Left ventricle myocardium superior (tissue), 1 donor: ENCODE data around the gene GKAP1. TPM values are rescaled to one million over a fixed set of nuclear protein-coding genes. Genes with fewer than 3 reads are reported as not detected.
A peak's percentile ranks its signal among the peaks of the same experiment; 100 is the strongest.
"Not testable (repeated sequence)": the region's sequence is repeated elsewhere in the genome, so short reads cannot be mapped to it uniquely, and the experiment has no call there.

Experiments used
- ATAC-seq: fragments of 200-7000 bp; cut with Tn5 transposase; one replicate; pipeline ENCODE4 v1.9.1; 2020; ENCODE audit warnings: mild to moderate bottlenecking, moderate library complexity
- DNase-seq: peaks from one replicate; pipeline ENCODE4 v3.0.0-alpha.2; 2020
- intact Hi-C: fragments of 100-400 bp; cut with micrococcal nuclease; formaldehyde crosslinking; loops from one replicate; pipeline ENCODE4 v1.11.0; 2022
- long read RNA-seq: library from polyadenylated mRNA; unstranded; transcript quantifications from one replicate; pipeline ENCODE4 v2.0.0, GENCODE V29; 2021
- total RNA-seq: library from RNA; stranded (reverse); fragmentation: NEBNext Ultra II Directional; extraction: Animal tissue kit (Norgen Biotek cat#: 25700); gene quantifications from one replicate; pipeline ENCODE4 v1.2.1, GENCODE V29; 2021
- donor health status: DM: no; HTN: yes; CAD: no; lungs with severe emphysema.

GKAP1 gene
- 25.3 TPM for total RNA-seq
- long read RNA-seq, transcript GKAP1-203 (13 exons, 1,778 nt), result major isoform, 14 of 35 reads
- long read RNA-seq, partial matches to known transcripts, result 12 of 35 reads
- long read RNA-seq, other reads (novel, unspliced or antisense), result 6 of 35 reads

DNA sequence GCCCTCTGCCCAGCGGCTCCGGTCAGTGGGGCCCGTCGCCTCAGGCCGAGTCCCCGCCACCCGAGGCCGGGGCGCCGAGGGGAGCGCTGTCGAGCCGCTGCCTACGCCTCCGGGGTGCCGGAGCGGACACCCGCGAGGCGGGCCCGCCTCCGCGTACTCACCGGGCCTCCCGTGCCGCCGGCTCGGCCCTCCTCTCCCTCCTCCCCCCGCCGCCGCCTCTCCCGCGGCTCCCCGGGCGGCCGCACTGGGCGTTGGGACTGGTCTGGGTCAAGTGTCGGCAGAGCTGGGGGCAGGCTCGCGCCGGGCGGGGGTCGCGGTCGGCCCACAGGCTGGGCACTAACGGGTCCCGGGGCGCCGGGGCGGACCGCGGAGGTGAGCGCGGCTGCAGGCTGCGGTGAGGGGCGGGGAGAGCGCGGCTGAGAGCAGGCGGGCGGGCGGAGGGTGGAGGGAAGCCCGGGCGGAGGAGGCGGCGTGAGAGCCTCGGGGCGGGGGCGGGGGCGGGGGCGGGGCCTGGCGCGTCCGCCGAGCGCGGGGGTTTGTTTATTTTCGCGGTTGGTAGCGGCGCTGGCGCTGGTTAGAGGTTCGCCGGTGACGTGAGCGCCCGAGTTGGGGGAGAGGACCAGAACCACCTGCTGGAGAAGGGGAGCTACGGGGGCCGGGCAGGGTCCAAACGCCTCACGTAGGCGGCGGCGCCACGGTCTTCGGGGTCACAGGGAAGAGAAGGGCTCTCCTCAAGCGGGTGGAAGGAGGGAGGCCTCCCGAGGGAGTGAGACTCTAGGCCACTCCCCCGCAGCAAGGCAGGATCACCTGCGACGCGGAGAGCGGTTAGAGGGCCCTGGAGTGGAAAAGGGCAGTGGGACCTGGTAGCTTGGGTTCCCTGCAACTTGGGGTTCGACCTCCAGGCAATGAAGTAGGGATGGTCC lies at the start of gene GKAP1:
GKAP1 (minus strand) TSS at position 414 of the 923 bp plus-strand sequence. CDS start 11,252 bp downstream, outside the sequence.
- intact Hi-C loops, result not testable (repeated sequence)
- DNase-seq, result peak; percentile 87
- peak; percentile 97 for ATAC-seq

DNA sequence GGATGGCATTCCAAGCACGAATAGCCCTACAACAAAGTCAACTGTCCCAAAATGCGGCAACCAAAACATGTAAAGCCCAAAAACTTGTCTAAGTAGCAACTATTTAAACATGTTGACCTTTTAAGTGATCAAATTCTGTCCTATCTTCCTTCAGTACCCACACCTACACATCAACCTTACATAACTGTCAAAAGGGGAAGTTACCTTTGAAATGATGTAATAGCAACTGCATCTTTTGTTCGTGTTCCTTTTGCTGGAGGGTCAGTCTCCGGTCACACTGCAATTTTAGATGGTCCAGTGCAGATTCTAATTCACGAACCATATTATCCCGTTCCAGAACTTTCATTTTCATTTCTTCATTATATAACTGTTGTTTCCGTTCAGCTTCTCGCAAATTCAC lies 32.3 kb upstream of the GKAP1 start:
- intact Hi-C loops, DNase-seq, ATAC-seq: not testable (repeated sequence)

DNA sequence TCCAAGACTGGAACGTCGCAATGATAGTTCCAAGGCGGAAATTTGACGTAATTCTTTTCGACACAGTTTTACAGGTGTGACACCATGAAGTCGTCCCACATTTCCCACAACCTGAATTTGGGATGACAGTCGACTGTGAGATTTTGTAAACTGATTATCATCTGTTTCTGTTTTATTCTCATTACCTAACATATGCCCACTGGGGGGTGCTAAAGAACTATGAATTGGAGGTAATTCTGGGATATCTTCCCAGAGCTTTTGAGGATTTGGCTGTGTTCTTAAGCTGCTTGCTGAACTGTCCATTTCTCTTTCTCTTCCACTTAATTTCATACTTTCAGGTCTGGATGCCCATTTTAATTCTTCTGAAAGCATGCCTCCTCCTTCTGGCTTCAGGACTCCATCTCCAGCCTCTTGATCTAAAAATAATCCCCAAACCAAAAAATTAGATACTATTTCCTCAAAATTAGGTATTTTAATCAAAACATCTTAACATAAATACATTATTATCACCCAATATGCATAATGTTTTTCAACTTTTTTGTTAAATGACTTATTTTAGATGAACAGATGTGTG lies 19.6 kb upstream of the GKAP1 start:
- intact Hi-C loops, DNase-seq: not testable (repeated sequence)
- peak; percentile 63 for ATAC-seq

DNA sequence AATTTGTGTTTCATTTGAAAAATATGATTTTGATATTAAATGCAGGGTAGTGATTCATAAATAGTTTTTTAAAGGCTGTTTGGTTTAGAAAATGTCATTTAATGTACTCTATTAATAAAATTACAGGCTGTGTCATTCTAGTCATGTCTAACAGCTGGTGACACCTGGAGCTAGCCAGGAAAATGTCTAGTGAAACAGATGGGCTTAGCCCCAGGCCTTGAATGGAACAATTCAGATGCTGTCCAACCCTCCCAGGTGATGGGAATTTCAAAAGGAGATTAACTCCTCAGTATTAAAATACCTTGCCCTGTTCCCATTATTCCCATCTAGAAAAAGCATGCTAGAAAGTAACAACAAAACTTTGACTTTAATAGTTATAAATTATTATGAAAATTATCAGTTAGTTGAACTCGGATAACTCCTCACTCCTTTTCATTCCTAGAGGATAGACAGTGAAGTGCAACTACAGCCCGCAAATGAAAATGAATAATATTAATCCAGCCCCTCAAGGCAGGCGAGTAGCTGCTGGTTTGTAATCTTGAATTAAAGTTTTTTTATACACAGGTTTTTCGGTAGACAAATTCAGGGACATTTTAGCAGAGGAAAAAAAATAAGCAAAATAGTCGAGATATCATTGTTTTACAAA lies 13.0 kb upstream of the GKAP1 start:
- DNase-seq, intact Hi-C loops: not testable (repeated sequence)
- ATAC-seq, result peak; percentile 88

DNA sequence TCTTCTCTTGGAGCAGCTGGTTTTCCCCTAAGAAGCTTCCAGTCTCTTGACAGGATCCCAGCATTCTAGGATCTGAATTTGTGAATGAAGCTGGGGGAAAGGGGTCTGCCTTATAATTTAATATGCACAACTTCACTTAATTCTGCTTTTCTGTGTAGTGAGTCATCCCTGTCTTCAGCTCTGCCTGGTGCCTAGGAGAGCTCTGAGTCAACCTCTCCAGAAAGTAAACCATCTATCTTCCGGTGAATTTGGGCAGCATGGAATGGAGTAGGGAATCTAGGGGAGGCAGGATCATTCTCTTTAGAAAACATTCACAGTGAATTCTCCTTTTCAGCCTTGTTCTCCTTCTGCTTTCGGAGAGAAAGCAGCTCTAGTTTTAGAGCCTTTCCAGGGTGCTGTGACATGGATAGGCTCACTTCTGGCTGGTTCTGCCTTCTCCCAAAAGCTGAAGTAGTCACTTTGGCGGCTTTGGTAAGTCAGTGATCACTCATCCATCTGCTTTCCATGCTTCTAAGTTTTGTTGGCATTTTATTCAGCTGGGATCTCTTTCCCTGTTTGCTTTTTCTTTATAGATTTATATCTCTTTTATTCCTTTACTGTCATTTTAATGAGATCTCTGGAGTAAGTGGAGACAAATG lies 7.5 kb upstream of the GKAP1 start:
- ATAC-seq, DNase-seq, intact Hi-C loops: not testable (repeated sequence)

DNA sequence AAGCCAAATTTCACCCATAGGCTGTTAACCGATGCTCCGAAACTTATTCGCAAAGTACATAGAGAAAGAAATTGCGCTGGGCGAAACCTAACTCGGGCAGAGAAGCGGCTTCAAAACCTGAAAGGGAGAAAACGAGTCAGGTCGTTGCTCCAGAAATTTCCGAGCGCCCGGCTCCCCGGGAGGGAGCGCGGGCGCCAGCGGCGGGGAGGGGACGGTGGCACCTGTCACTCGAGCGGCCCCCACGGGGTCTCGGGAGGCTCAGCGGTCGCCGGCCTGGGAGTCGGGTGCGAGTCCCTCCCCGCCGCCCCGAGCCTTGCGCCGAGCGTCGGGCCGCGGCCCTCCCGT lies 586 bp downstream of the GKAP1 start:
- ATAC-seq, intact Hi-C loops, DNase-seq: not testable (repeated sequence)

DNA sequence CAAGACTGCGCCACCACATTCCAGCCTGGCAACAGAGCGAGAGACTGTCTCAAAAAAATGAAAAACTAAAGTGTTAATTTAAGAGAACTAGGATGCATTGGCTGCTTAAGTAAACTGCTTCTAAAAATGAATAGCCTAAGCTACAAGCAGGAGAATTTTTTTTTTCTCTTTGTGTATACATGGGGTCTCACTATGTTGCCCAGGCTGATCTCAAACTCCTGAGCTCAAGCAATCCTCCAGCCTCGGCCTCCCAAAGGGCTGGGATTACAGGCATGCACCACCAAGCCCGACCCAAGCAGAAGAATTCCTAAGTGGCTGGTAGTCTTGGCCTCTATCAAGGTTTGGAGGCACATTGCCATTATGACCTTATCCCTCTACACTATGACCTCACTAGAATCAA lies 2.4 kb downstream of the GKAP1 start:
- ATAC-seq, intact Hi-C loops: not testable (repeated sequence)

DNA sequence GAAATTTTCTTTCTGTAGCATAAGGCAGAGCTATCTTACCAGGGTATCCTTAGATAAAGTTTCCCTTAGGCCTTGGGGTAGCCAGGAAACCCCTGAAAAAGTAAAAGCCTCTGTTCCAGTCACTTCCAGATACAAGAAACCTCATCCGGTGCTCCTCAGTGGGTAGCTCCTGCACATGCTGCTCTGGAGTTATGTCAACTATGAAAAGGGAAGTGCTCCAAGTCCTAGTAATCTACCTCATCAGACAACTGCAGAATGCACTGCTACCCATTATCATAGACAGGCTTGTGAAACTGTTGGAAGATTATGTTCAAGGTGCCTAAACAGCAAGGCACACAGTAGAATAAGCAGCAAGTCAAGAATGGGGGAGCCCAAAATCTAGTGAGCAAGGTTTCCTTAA lies 8.4 kb downstream of the GKAP1 start:
- intact Hi-C loops, ATAC-seq, DNase-seq: not testable (repeated sequence)

More for the DNA sequence above, 2.4 kb downstream of the GKAP1 start:
- DNase-seq, result not testable (repeated sequence)

DNA sequence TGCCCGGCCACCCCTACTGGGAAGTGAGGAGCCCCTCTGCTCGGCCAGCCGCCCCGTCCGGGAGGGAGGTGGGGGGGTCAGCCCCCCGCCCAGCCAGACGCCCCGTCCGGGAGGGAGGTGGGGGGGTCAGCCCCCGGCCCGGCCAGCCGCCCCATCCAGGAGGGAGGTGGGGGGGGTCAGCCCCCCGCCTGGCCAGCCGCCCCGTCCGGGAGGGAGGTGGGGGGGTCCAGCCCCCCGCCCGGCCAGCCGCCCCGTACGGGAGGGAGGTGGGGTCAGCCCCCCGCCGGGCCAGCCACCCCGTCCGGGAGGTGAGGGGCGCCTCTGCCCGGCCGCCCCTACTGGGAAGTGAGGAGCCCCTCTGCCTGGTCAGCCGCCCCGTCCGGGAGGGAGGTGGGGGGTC lies 13.1 kb downstream of the GKAP1 start:
- intact Hi-C loops, DNase-seq, ATAC-seq: not testable (repeated sequence)

DNA sequence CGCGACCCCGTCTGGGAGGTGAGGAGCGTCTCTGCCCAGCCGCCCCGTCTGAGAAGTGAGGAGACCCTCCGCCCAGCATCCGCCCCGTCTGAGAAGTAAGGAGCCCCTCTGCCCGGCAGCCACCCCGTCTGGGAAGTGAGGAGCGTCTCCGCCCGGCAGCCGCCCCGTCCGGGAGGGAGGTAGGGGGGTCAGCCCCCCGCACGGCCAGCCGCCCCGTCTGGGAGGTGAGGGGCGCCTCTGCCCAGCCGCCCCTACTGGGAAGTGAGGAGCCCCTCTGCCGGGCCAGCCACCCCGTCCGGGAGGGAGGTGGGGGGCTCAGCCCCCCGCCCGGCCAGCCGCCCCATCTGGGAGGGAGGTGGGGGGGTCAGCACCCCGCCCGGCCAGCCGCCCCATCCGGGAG lies 13.6 kb downstream of the GKAP1 start:
- DNase-seq, ATAC-seq, intact Hi-C loops: not testable (repeated sequence)

DNA sequence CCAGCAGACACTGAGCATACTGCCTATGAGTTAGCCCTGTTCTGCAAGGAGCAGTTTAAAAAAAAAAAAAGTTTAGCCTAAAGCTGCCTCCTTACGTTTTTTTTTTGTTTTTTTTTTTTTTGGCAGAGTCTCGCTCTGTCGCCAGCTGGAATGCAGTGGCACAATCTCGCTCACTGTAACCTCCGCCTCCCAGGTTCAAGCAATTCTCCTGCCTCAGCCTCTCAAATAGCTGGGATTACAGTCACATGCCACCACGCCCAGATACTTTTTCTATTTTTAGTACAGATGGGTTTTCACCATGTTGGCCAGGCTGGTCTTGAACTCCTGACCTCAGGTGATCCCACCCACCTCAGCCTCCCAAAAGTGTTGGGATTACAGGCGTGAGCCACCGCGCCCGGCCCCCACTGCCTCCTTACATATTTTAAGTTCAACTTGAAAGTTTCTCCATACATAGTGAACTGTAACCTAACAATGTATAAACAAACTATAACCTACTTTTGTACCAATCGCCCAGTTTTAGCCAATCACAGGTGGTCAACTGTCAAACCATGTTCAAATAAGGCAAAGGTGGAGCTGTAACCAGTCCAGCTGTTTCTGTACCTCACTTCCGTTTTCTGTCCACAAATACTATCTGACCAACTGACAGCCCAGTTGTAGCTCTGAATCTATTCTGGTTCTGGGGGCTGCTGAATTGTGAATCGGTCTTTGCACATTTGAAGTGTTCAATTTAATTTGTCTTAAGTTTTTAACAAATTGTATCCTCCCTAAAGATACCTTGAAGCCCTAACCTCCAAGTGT lies 17.1 kb downstream of the GKAP1 start:
- DNase-seq (no peak), ATAC-seq (no peak)
- intact Hi-C loops, result no loop called here

DNA sequence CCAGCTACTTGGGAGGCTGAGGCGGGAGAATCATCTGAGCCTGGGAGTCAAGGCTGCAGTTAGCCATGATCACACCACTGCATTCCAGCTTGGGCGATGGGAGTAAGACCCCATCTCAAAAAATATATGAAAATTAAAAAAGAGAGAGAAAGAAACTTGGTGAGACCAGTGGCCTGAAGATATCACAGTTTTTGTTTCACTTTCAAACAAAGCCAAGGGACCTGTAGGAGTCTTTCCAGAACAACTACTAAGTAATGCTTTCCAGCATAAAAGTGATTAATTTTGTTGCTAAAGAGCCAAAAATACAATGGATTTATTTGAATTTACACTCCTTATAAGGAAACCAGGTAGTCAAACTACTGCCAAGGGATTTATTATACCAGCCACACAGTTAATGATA lies 23.5 kb downstream of the GKAP1 start:
- intact Hi-C loops, result no loop called here
- DNase-seq (no peak), ATAC-seq (no peak)

DNA sequence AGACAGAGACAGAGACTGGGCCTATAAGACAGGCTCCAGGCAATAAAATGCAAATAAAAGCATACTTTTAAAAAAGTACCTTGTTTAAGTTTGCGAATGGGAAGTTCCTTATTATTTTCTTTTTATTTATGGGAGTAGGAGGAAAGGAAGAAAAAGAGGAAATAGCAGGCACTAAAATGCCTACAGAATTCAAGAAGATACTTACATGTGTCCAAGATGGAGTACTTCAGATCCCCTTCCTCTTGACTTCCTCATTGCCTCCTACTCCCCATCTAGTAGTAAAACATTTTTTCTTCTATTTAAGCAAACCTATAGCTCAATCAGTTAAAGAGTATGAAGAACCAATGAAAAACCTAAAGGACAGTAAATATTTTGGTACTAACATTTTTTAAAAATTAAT lies 24.8 kb downstream of the GKAP1 start:
- ATAC-seq (no peak), DNase-seq (no peak)
- intact Hi-C loops, result no loop called here

DNA sequence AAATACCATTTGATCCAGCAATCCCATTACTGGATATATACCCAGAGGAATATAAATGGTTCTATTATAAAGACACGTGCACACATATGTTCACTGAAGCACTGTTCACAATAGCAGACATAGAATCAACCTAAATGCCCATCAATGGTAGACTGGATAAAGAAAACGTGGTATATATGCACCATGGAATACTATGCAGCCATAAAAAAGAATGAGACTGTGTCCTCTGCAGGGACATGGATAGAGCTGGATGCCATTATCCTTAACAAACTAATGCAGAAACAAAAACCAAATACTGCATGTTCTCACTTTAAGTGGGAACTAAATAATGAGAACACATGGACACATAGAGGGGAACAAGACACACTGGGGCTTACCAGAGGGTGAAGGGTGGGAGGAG lies 39.4 kb downstream of the GKAP1 start:
- intact Hi-C loops, result no loop called here
- DNase-seq (no peak), ATAC-seq (no peak)

DNA sequence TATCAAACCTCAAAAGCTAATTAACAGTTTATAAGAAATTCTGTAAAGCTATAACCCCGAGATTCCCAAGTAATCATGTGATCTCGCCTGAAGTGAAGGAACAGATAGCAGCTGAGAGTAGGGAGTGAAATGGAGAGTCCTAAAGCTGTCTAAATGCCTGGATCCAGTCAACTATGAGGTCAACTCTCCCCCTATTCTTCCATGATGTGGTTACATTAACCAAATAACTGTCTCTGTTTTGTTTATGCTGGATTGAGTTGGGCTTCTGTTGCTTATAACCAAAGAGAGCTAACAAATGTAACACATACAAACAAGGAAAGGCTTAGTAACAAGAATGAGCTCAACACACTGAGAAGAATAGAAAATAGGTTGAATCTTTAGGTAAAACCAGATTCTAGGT lies 41.6 kb downstream of the GKAP1 start:
- DNase-seq, result no peak
- intact Hi-C loops, result no loop called here
- no peak for ATAC-seq

DNA sequence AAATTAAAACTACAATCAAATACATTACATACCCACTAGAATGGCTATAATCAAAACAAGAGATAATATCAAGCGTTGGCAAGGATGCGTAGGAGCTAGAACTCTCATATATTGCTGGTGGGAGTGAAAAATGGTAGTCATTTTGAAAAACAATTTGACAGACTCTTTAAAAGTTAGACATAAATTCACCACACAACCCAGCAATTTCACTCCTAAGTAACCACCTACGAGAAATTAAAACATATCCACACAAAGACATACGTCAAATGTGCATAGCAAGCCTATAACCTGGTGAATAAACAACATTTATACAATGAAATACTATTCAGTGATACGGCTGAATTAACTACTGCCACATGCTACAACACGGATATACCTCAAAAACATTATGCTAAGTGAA lies 44.7 kb downstream of the GKAP1 start:
- intact Hi-C loops, result no loop called here
- no peak for ATAC-seq
- no peak for DNase-seq

DNA sequence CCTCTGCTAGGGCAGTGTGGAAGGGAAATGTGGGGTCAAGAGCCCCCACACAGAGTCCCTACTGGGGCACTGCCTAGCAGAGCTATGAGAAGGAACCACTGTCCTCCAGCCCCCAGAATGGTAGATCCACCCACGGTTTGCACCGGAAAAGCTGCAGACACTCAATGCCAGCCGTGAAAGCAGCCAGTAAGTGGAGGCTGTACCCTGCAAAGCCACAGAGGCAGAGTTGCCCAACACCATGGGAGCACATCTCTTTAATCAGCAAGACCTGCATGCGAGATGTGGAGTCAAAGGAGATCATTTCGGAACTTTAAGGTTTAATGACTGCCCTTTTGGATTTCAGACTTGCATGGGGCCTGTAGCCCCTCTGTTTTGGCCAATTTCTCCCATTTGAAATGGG lies 52.2 kb downstream of the GKAP1 start:
- intact Hi-C loops, result no loop called here
- ATAC-seq (no peak), DNase-seq (no peak)

DNA sequence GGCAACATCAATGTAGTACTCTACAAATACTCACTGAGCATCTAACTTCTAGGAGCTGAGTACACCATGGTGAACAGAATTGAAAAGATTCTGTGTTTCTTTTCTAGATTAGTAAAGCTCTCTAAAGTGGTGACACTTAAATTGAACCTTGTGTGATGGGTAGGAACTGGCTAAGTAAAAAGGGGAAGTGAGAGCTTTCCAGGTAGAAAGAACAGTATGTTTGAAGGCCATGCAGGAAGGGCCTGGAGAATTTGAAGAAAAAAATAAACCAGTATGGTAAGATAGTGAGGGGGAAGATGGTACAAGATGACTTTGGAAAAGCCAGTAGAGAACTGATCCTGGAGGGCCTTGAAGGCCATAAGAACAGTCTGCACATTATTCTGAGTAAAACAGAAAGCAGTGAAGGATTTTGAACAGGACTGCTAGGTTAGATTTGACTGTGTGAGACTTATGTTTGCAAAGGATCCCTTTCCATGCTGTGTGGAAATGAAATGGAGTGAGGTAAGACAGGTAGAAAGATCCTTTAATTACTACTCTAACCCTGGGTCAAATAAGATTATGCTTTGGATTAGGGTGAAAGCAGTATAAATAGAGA lies 63.1 kb downstream of the GKAP1 start:
- ATAC-seq, result no peak
- no peak for DNase-seq
- intact Hi-C loops, result no loop called here
